ENCODE data around the gene MAML3.

Gene MAML3

GRCh38 chr4:140037353-140038030 is 116.5 kb downstream of the MAML3 start:
- no peak for DNase-seq

GRCh38 chr4:140031706-140032105 is 122.3 kb downstream of the MAML3 start:
- DNase-seq: no peak

GRCh38 chr4:140031061-140031460 is 122.9 kb downstream of the MAML3 start:
- no peak for DNase-seq

GRCh38 chr4:140028676-140029517 is 125.1 kb downstream of the MAML3 start:
- no peak for DNase-seq

GRCh38 chr4:140028101-140028500 is 125.9 kb downstream of the MAML3 start:
- no peak for DNase-seq

- DNase-seq: no peak
These were observed 126.9 kb downstream of the MAML3 start for GRCh38 chr4:140027101-140027500.

- no peak for DNase-seq
These were observed 128.5 kb downstream of the MAML3 start for GRCh38 chr4:140025470-140025869.

GRCh38 chr4:140020457-140021361 is 133.3 kb downstream of the MAML3 start:
- DNase-seq: no peak

GRCh38 chr4:140019619-140020347 is 134.2 kb downstream of the MAML3 start:
- DNase-seq: no peak

GRCh38 chr4:140018931-140019618 is 134.9 kb downstream of the MAML3 start:
- no peak for DNase-seq

- DNase-seq: no peak
These were observed 139.7 kb downstream of the MAML3 start for GRCh38 chr4:140014284-140014683.

GRCh38 chr4:140012688-140013486 is 141.1 kb downstream of the MAML3 start:
- DNase-seq: peak; percentile 39

- DNase-seq: no peak
These were observed 148.3 kb downstream of the MAML3 start for GRCh38 chr4:140005699-140006098.

GRCh38 chr4:140004922-140005627 is 148.9 kb downstream of the MAML3 start:
- no peak for DNase-seq

- DNase-seq: peak; percentile 33
These were observed 149.5 kb downstream of the MAML3 start for GRCh38 chr4:140004549-140004895.

GRCh38 chr4:140003876-140004548 is 150.0 kb downstream of the MAML3 start:
- DNase-seq: no peak

GRCh38 chr4:140000232-140000631 is 153.8 kb downstream of the MAML3 start:
- DNase-seq: no peak

GRCh38 chr4:139988863-139989765 is 164.9 kb downstream of the MAML3 start:
- DNase-seq: no peak

- no peak for DNase-seq
These were observed 166.5 kb downstream of the MAML3 start for GRCh38 chr4:139987502-139987850.

Measured in NCI-H2107 (cell line).